ENCODE measurements around the gene ANKRD29. TPM values are rescaled to one million over a fixed set of nuclear protein-coding genes. Genes with fewer than 3 reads are reported as not detected.

Gene ANKRD29
- total and polyA plus RNA-seq, 4 donors, result 8.7 to 29.6 (median 28.1) TPM

GRCh38 chr18:23689031-23689615 is 26.4 kb upstream of the ANKRD29 start, which contains the start of gene LAMA3:
LAMA3 (plus strand) TSS chr18:23689453; CDS start chr18:23689684, 231 bp downstream.
- Histone ChIP-seq H3K4me1 (ENCODE audit: control insufficient read depth, insufficient read depth, low read length) (peaks cover 18% of the 10 kb centered on the region), H3K27ac (ENCODE audit: low read depth, low read length) (no peak within 1 kb of the TSS), H3K36me3 (ENCODE audit: control insufficient read depth, insufficient read depth, low read length) (no peaks in the 10 kb centered on the region), H3K9me3 (ENCODE audit: control insufficient read depth, insufficient read depth, low read length) (no peaks in the 10 kb centered on the region), H3K4me3 (ENCODE audit: low read depth, low read length) (peak within 1 kb of the TSS; percentile 34), H3K27me3 (ENCODE audit: control insufficient read depth, insufficient read depth, low read length) (peaks cover 29% of the 10 kb centered on the region)
- DNase-seq (ENCODE audit: low read depth in 4 of 6, low spot score in 6 of 6), result peak in 3 of 6 donors; percentile 22 to 80 (median 78)
- WGBS (ENCODE audit: insufficient coverage), result under 1% methylated on average over 41 of the region's 45 CpGs

- H3K4me3 ChIP-seq (ENCODE audit: low read depth, low read length), result no peak overlapping the region
- H3K27ac ChIP-seq (ENCODE audit: low read depth, low read length), result no peak overlapping the region
- H3K4me1 ChIP-seq (ENCODE audit: control insufficient read depth, insufficient read depth, low read length), result peaks cover 18% of the 10 kb centered on the region
- no peak for DNase-seq (ENCODE audit: low read depth in 4 of 6, low spot score in 6 of 6)
- H3K9me3 ChIP-seq (ENCODE audit: control insufficient read depth, insufficient read depth, low read length), result no peaks in the 10 kb centered on the region
- H3K36me3 ChIP-seq (ENCODE audit: control insufficient read depth, insufficient read depth, low read length), result no peaks in the 10 kb centered on the region
- WGBS (ENCODE audit: insufficient coverage), result 63% methylated on average over 3 of the region's 5 CpGs
- peaks cover 29% of the 10 kb centered on the region for H3K27me3 ChIP-seq (ENCODE audit: control insufficient read depth, insufficient read depth, low read length)
Measured at GRCh38 chr18:23688528-23688927, 25.8 kb upstream of the ANKRD29 start.

DNA sequence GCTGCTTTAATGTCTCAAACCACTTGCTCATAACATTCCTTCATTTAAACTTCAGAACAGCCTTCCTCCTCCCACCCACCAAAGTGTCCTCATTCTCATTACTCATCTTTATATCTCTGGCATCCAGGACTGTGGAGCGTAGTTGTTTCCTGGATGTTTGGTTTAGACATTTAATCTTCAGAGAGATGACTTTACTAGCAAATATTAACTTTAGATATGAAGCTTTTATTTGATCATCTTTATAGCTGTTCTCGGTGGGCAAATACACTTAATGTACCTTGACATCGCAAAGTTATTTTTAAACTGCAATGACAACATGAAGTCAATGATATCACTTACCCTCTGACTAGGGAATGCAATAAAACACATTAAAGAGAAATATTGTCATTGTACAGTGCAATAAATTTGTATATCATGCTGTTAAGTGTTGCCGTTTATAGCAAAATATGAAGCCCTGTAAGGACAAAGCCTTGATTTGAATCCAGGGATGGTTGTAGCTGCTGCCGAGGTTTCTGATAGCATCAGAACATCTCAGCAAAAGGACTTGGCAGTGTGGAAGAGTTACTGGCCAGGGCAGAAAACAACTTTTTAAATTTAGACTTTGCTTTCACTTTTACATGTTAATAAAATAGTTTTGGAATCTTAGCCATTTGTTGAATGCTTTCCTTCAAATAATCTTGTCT is 21.9 kb upstream of the ANKRD29 start:
- DNase-seq (ENCODE audit: low read depth in 4 of 6, low spot score in 6 of 6), result peak in 1 of 6 donors; percentile 65
- Histone ChIP-seq H3K27me3 (ENCODE audit: control insufficient read depth, insufficient read depth, low read length) (peaks cover 20% of the 10 kb centered on the region), H3K27ac (ENCODE audit: low read depth, low read length) (no peak overlapping the region), H3K4me1 (ENCODE audit: control insufficient read depth, insufficient read depth, low read length) (peaks cover 9% of the 10 kb centered on the region), H3K9me3 (ENCODE audit: control insufficient read depth, insufficient read depth, low read length) (no peaks in the 10 kb centered on the region), H3K36me3 (ENCODE audit: control insufficient read depth, insufficient read depth, low read length) (no peaks in the 10 kb centered on the region), H3K4me3 (ENCODE audit: low read depth, low read length) (no peak overlapping the region)
- 73% methylated on average over 2 of the region's 5 CpGs for WGBS (ENCODE audit: insufficient coverage)

GRCh38 chr18:23683671-23684070 is 21.0 kb upstream of the ANKRD29 start:
- WGBS (ENCODE audit: insufficient coverage), result 92% methylated on average over 2 of the region's 3 CpGs

DNA sequence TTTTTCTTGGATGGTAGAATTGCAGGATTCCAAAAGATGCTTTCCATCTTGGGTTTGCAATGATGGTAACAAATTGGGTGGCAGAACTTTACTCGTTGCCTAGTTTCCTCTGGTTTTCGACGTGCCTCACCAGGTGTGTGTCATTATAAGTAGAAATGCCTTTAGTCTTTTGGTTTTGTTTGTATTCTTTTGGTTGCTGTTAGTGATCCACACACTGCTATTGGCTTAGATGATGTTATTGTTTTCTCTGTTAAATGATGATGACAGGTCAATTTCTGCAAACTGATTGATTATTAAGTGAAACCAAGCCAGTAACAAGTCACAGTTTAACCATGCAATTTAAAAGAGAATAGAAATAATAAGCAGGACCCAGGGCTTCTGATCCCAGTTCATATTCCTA is 20.4 kb upstream of the ANKRD29 start:
- Histone ChIP-seq H3K9me3 (ENCODE audit: control insufficient read depth, insufficient read depth, low read length) (no peaks in the 10 kb centered on the region), H3K27me3 (ENCODE audit: control insufficient read depth, insufficient read depth, low read length) (peaks cover 7% of the 10 kb centered on the region), H3K36me3 (ENCODE audit: control insufficient read depth, insufficient read depth, low read length) (no peaks in the 10 kb centered on the region), H3K4me1 (ENCODE audit: control insufficient read depth, insufficient read depth, low read length) (no peaks in the 10 kb centered on the region), H3K4me3 (ENCODE audit: low read depth, low read length) (no peak overlapping the region), H3K27ac (ENCODE audit: low read depth, low read length) (no peak overlapping the region)
- WGBS (ENCODE audit: insufficient coverage), result 94% methylated on average over 3 of the region's 3 CpGs
- DNase-seq (ENCODE audit: low read depth in 4 of 6, low spot score in 6 of 6), result no peak

More at GRCh38 chr18:23683671-23684070, 21.0 kb upstream of the ANKRD29 start:
- Histone ChIP-seq H3K4me1 (ENCODE audit: control insufficient read depth, insufficient read depth, low read length) (peaks cover 2% of the 10 kb centered on the region), H3K36me3 (ENCODE audit: control insufficient read depth, insufficient read depth, low read length) (no peaks in the 10 kb centered on the region), H3K27ac (ENCODE audit: low read depth, low read length) (no peak overlapping the region), H3K27me3 (ENCODE audit: control insufficient read depth, insufficient read depth, low read length) (peaks cover 12% of the 10 kb centered on the region), H3K9me3 (ENCODE audit: control insufficient read depth, insufficient read depth, low read length) (no peaks in the 10 kb centered on the region), H3K4me3 (ENCODE audit: low read depth, low read length) (no peak overlapping the region)
- DNase-seq (ENCODE audit: low read depth in 4 of 6, low spot score in 6 of 6), result no peak

DNA sequence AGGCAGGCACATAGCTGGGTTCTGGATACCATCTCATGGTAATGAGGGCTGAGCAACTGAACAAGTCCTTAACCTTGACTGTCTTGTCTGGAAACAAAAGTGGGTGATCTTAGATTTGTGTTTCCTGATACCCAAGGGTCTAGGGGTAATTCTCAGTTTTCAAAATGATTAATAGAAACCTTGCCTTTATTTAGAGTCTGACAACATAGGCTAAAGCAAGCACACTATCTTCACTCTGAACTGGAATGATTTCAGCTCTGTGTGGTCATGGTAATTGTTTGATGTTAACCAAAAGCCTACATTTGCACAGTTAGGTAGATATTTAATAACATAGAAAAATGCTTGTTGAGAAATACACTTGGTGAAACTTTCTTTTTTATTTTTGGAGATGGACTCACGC is 19.8 kb upstream of the ANKRD29 start:
- H3K4me3 ChIP-seq (ENCODE audit: low read depth, low read length), result no peak overlapping the region
- H3K36me3 ChIP-seq (ENCODE audit: control insufficient read depth, insufficient read depth, low read length), result no peaks in the 10 kb centered on the region
- DNase-seq (ENCODE audit: low read depth in 4 of 6, low spot score in 6 of 6), result no peak
- no peak overlapping the region for H3K27ac ChIP-seq (ENCODE audit: low read depth, low read length)
- H3K4me1 ChIP-seq (ENCODE audit: control insufficient read depth, insufficient read depth, low read length), result no peaks in the 10 kb centered on the region
- peaks cover 1% of the 10 kb centered on the region for H3K27me3 ChIP-seq (ENCODE audit: control insufficient read depth, insufficient read depth, low read length)
- WGBS (ENCODE audit: insufficient coverage), result 100% methylated on average over 1 of the region's 1 CpG
- no peaks in the 10 kb centered on the region for H3K9me3 ChIP-seq (ENCODE audit: control insufficient read depth, insufficient read depth, low read length)

DNA sequence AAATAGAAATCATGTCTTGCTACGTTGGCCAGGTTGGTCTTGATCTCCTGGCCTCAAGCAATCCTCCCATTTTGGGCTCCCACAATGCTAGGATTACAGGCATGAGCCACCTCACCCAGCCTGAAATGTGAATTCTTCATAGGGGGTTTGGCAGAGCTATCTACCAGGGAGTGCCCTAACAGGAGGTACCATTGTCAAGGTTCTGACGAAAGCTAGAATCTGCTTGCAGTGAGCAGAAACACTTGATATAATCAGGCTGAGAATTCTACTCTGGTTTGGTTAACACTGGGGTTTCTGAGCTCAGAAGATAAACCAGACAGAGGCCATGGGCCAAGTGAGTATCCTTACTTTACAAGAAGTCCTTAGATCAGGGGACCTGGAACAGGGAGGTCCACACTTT is 19.3 kb upstream of the ANKRD29 start:
- 89% methylated on average over 1 of the region's 2 CpGs for WGBS (ENCODE audit: insufficient coverage)
- no peaks in the 10 kb centered on the region for H3K9me3 ChIP-seq (ENCODE audit: control insufficient read depth, insufficient read depth, low read length)
- no peak for DNase-seq (ENCODE audit: low read depth in 4 of 6, low spot score in 6 of 6)
- no peaks in the 10 kb centered on the region for H3K4me1 ChIP-seq (ENCODE audit: control insufficient read depth, insufficient read depth, low read length)
- no peaks in the 10 kb centered on the region for H3K27me3 ChIP-seq (ENCODE audit: control insufficient read depth, insufficient read depth, low read length)
- H3K4me3 ChIP-seq (ENCODE audit: low read depth, low read length), result no peak overlapping the region
- H3K36me3 ChIP-seq (ENCODE audit: control insufficient read depth, insufficient read depth, low read length), result no peaks in the 10 kb centered on the region
- no peak overlapping the region for H3K27ac ChIP-seq (ENCODE audit: low read depth, low read length)

DNA sequence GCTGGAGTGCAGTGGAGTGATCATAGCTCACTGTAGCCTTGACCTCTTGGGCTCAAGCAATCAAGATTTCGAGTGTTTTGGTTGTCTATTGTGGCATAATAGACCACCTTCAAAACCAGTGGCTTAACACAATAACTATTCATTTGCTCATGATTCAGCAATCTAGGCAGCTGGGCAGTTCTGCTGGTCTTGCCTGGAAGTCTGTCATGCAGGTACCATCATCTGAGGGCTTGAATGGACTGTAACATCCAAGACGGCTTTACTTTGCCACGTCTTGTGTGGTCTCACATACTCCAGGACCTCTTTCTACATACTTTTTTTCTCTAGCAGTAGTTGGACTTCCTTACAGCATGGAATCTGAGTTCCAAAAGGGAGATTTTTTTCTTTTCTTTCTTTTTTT is 13.2 kb upstream of the ANKRD29 start:
- WGBS (ENCODE audit: insufficient coverage), result 100% methylated on average over 2 of the region's 3 CpGs
- Histone ChIP-seq H3K27me3 (ENCODE audit: control insufficient read depth, insufficient read depth, low read length) (no peaks in the 10 kb centered on the region), H3K9me3 (ENCODE audit: control insufficient read depth, insufficient read depth, low read length) (no peaks in the 10 kb centered on the region), H3K36me3 (ENCODE audit: control insufficient read depth, insufficient read depth, low read length) (no peaks in the 10 kb centered on the region), H3K27ac (ENCODE audit: low read depth, low read length) (no peak overlapping the region), H3K4me1 (ENCODE audit: control insufficient read depth, insufficient read depth, low read length) (no peaks in the 10 kb centered on the region), H3K4me3 (ENCODE audit: low read depth, low read length) (no peak overlapping the region)
- DNase-seq (ENCODE audit: low read depth in 4 of 6, low spot score in 6 of 6), result no peak

DNA sequence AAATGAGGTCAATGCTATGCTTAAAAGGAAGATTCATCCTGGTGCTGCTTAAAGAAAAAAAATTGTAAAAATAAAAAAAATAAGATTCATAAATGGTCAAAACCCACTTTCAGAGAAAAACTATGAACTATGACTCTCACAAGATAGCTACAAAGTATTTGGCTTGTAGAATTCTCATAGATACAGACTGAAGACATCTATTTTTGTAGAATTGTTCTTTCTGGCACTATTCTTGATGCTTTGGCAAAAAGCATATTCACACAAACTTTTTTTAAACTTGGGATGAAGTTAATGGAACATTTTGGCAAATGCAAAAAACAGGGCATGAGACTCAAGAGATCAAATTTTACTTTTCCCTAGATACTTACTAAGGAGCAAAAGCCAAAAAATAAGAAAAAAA is 12.5 kb upstream of the ANKRD29 start:
- DNase-seq (ENCODE audit: low read depth in 4 of 6, low spot score in 6 of 6), result no peak
- Histone ChIP-seq H3K9me3 (ENCODE audit: control insufficient read depth, insufficient read depth, low read length) (no peaks in the 10 kb centered on the region), H3K4me1 (ENCODE audit: control insufficient read depth, insufficient read depth, low read length) (no peaks in the 10 kb centered on the region), H3K4me3 (ENCODE audit: low read depth, low read length) (no peak overlapping the region), H3K36me3 (ENCODE audit: control insufficient read depth, insufficient read depth, low read length) (no peaks in the 10 kb centered on the region), H3K27ac (ENCODE audit: low read depth, low read length) (no peak overlapping the region), H3K27me3 (ENCODE audit: control insufficient read depth, insufficient read depth, low read length) (no peaks in the 10 kb centered on the region)

- Histone ChIP-seq H3K4me3 (ENCODE audit: low read depth, low read length) (no peak overlapping the region), H3K36me3 (ENCODE audit: control insufficient read depth, insufficient read depth, low read length) (no peaks in the 10 kb centered on the region), H3K4me1 (ENCODE audit: control insufficient read depth, insufficient read depth, low read length) (no peaks in the 10 kb centered on the region), H3K27ac (ENCODE audit: low read depth, low read length) (no peak overlapping the region), H3K27me3 (ENCODE audit: control insufficient read depth, insufficient read depth, low read length) (no peaks in the 10 kb centered on the region), H3K9me3 (ENCODE audit: control insufficient read depth, insufficient read depth, low read length) (no peaks in the 10 kb centered on the region)
- no peak for DNase-seq (ENCODE audit: low read depth in 4 of 6, low spot score in 6 of 6)
- WGBS (ENCODE audit: insufficient coverage), result no CpG with 5 or more reads among the region's 1 CpG
Measured at GRCh38 chr18:23673725-23674124, 11.0 kb upstream of the ANKRD29 start.
